Fibroblast of skin of scalp (primary cell): ENCODE measurements around the gene FAM200B.

Experiments used
- DNase-seq: peaks from one replicate; pipeline ENCODE4 v3.0.0-alpha.2; 2013

The FAM200B gene

DNA sequence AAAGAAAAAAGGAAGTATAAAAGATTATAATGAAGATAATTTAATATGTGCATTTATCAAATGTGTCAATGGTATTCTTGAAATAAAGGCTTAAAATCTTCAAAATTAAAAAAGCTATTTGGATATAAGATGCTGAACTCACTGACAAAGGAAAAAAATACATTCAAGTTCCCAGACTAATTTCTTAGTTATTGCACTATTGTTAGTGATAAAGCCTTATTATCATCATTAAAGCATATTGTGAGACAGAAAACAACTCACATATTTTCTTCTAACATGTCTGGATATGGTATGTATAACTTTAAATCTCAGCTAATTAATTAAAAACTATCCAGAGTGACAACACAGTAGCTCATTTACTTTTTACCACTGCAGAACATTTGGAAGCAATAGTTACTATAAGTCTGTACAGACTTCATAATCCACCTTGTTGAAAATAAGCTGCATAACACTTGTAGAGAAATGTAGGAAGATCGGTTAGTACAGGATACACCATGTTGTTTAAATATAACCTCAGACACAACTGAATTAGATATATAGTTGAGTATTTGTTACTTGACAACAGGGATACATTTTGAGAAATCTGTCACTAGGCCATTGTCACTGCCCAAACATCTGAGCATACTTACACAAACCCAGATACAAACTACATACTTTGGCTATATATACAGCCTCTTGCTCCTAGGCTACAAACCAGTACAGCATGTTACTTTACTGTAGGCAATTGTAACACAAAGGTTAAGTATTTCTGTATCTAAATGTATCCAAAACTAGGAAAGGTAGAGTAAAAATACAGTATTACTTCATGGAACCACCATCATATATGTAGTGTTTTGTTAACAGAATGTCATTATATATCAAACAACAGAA, 12.8 kb upstream of the FAM200B start:
- DNase-seq = no peak

DNA sequence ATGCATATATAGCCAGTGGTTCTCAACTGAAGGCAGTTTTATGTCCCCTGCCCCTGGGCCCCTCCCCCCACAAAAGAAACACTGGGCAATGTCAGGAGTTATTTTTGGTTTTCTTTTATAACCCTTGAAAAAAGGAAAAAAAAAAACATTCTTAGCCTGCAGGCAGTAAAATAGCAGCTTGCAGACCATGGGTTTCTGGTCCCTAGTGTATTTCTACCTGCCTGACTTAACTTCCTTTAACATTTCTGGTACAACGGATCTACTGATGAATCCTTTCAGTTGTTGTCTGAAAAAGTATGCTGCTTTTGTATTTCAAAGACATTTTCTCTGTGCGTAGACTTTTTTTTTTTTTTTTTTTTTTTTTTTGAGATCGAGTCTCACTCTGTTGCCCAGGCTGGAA, 11.1 kb upstream of the FAM200B start:
- DNase-seq = no peak

DNA sequence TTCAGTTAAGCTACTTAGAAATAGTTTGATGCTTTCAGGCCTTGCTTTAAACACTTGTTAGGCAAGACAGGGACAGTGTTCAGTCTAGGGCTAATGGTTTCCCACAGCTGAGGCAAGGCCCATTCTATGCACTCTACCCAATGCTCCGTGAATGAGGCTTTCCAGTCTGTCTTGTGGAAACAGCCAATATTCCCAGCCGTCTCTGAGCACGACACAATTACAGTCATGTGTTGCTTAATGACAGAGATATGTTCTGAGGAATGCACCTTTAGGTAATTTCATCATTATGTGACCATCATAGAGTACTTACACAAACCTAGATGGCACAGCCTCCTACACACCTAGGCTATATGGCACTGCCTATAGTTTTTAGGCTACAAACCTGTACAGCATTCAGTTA, 9.5 kb upstream of the FAM200B start:
- DNase-seq = no peak

DNA sequence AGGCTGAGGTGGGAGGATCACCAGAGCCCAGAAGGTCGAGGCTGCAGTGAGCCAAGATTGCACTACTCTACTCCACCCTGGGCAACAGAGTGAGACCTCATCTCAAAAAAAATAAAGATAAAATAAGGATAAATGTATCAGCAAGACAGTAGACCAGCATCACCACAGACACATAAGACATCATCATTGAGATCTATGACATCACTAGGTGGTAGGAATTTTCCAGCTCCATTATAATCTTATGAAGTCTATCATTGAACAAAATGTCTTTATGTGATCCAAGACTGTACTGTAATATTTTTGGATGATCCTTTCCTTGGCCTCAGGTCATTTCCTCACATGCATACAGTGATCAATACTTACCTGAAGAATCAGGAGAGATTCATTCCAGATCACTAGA, 8.3 kb upstream of the FAM200B start:
- DNase-seq = no peak

DNA sequence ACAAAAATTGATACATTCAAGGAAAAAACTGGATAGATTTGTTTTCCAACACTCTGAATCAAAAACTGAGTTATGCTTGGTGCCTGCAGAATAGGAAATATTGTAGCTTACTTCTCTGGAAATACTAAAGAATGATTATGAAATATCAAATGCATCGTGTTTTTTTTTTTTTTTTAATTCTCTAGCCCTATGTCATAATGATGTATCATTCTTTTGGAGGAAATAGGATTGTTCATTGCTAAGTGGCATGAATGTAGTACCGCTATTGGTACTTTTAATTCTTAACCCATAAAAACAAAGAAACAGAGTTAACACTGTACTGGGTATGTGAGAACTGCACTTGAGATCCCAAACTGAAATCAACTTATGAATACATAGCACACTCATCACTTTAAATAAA, 7.6 kb upstream of the FAM200B start:
- DNase-seq = no peak

DNA sequence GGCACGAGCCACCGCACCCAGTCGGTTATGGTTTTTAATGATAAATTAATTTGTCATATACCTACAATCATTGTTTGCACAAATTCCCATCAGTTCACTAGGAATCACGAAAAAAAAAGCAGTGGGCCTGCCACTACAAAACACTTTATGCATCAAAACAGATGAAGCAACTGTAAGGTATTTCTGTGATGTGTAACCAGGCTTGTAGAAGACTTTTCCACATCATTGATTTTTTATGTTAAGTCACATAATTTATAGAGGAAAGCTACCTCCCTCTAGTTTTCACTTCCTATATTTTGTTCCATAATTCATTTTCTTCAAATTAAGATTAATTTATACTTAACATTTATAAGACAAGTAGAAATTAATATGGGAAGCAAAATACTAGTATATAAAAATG, 6.7 kb upstream of the FAM200B start:
- DNase-seq = no peak

DNA sequence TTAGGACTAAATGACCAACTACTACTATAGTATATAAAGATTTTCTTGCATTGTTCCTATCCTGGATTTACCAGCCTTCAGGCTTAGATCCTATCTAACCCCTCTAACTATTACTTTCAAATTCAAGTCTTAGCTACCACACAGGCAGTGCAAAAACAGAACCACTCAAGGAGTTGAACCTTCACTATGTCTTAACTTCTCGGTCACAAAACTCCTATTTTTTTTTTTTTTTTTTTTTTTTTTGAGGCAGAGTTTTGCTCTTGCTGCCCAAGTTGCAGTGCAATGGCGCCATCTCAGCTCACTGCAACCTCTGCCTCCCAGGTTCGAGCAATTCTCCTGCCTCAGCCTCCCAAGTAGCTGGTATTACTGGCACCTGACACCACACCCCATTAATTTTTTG, 6.3 kb upstream of the FAM200B start:
- no peak for DNase-seq

DNA sequence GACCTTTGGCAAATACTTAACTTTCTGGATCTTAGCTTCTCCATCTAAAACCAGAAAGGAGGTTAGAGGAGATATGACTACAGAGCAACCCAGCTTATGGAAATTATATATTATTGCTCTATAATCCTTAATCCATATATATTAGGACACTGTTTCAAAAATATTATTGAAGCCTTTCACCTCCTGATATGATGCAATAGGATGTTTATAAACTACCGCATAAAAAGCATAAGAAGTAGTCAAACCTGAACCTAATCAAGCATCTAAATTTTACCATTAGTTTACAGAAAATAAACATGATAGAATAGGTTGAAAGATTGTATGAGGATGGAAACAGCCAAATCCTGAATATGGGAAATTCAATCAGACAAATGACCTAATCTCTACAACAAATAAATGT, 5.6 kb upstream of the FAM200B start:
- no peak for DNase-seq

DNA sequence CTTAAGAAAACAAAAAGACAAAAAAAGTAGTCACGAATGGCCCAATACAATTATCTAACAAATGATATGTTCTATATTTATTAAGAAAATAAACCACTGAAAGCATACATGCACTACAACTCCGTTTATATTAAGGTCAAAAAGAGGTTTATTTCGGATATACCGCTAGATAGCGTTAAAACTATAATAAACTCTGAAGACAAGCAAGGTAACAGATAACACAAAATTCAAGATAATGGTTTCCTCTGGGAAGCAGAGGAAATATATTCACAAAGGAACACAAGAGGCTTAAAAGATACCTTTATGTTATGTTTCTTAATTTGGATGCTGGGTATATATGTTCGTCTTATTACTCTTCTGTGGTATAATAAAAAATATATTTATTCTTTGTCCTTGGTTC, 4.7 kb upstream of the FAM200B start:
- no peak for DNase-seq

DNA sequence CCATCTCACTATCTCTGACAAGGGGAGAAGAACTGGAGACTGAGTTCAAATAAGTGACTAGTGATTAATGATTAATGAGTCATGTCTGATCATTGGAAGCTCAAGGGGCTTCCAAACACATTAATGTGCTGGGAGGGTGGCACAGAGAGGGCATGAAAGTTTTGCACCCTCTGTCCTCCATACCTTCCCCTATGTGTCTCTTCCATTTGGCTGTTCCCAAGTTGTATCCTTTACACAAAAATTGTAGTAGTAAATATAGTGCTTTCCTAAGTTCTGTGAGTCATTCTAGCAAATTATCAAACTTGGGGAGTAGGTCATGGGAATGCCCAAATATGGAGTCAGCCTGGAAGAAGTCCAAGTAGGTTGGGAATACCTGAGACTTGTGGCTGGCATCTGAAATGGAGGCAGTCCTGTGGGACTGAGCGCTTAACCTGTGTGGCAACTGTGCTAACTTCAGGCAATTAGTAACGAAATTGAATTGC, 4.1 kb upstream of the FAM200B start:
- DNase-seq = no peak

DNA sequence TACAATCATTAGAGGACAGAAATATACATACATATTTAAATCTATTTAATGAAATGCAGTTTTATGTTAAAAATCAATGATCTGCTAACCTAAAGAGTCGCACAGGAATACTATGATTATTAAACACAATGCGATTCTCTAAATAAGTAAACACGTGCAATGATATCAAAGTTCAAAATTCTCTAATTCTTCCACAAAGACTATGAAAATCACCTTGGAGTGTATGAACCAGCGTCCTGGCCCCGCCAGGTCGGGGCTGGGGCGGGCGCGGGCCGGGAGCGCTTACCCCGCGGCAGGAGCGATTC, 608 bp upstream of the FAM200B start:
- no peak for DNase-seq

DNA sequence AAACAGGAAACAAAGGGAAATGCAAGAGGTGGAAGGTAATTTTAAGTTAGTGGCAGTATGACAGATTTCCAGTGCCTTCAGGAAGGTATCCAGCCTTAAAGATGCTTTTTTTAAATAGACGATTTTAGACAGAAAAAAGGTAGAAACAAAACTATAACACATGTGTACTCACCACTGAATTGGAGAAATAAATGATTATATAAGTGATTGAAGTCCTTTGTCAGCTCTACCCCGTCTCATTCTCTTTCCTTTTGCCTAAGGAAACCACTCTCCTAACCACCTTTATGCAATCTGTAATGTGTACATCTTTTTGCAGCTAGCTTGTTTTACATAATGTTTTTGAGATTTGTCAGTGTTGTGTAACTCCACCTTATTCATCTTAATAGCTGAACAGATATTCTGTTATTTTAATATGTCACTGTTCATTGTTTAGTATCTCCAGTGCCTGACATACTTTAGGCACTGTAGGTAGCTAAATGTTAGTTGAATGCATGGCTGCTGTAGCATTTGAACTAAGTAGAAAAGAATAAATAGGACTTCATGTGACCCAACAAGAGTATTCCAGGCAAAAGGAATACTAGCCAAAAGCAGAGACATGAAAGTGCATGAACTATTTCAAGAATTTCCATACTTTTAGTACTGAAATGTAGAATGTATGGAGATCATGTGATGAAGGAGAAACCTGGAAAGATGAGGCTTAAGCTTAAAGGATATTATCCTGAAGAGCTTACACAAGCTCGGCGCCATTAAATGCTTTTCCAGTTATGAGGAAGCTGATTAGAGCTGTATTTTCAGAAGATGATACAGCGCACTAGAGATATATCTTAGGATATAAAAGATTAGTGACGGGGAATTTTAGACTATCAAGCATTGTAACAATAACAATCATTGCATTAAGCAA, 865 bp downstream of the FAM200B start:
- peak; percentile 26 for DNase-seq

DNA sequence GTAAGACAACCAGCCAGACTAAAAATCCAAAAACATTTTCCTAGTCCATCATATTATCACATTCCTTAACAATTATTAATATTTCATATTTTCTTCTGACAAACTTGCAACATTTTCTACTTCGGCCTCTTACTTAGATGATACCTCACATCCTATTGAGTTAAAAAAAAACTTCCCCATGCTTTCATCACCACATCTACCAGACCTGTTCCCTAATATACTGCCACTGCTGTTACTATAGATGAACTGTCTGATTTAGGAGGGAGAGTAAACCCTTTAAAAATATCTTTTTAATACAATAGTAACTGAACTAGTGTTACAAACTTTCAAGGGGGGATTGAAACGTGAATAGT, 1.5 kb downstream of the FAM200B start:
- peak; percentile 27 for DNase-seq

DNA sequence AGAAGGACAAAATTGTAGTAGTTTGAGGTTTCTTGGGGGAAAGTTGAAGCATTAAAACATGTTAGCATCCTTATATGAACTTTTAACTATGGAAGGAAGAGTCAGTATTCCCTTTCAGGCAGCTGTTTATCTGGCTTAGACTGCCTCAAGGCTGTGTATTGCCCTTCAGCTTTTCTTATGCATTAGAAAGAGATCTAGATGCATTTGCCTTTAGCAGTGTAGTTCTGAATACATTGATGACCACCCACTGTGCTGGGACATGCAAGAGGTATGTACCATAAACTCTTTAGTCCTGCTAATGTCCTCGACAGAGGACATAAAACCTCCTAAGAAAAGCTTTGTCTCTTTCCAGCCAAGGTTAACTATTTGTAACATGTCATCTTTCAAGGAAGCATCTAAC, 2.9 kb downstream of the FAM200B start:
- no peak for DNase-seq

DNA sequence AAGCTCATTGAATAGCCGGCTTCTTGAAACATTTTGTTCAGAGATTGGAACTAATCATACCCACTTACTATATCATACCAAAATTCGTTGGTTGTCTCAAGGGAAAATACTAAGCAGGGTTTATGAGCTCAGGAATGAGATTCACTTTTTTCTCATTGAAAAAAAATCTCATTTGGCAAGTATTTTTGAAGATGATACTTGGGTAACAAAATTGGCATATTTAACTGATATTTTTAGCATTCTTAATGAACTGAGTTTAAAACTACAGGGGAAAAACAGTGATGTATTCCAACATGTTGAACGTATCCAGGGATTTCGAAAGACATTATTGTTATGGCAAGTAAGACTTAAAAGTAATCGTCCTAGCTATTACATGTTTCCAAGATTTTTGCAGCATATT, 6.4 kb downstream of the FAM200B start:
- peak; percentile 58 for DNase-seq

DNA sequence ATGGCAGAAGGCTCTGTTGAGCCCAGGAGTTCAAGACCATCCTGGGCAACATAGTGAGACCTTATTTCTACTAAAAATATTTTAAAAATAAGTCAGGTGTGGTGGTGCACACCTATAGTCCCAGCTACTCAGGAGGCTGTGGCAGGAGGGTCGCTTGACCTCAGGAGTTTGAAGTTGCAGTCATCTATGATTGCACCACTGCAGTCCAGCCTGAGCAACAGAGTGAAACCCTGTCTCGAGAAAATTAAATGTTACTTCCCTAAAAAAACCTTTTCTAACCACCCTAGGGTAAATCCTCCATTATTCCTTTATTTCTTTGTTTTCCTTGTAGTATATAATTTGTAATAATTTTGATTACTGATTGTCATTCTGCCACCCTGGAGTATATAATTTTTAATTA, 7.9 kb downstream of the FAM200B start:
- DNase-seq = no peak

DNA sequence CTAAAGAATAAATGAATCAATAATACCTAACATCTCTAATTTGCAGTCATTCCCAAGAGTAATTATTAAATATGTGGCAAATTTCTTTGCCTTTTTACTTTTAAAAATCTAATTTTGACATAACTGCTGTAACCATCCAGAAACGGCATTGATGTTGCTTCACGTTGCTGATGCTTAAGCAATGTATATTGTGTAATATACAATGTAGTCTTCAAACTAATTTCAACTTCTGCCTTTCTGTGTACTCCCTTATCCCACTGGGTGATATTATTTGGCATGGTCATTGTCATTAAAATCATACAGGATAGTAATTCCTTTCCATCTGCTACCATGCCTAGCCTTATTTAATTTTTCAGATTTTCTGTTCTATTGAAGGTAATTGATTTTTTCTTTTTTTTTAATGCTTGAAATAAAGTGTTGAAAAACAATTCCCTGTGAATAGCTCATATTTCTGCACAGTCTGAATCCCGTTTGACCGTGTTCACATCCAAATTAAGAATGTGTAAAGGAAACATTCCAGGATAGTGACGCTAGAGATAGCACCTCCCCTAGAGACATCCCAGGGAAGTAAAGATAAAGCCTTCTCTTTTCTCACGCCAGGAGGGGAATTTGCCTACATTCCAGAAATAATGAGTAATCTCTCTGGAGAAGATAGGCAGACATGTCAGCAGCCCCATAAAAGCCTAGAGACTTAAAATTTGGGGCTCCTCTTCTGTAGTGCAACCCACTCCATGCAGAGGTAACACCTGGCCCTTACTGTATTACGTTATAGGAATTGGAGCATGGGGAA, 8.6 kb downstream of the FAM200B start:
- DNase-seq = peak; percentile 98

DNA sequence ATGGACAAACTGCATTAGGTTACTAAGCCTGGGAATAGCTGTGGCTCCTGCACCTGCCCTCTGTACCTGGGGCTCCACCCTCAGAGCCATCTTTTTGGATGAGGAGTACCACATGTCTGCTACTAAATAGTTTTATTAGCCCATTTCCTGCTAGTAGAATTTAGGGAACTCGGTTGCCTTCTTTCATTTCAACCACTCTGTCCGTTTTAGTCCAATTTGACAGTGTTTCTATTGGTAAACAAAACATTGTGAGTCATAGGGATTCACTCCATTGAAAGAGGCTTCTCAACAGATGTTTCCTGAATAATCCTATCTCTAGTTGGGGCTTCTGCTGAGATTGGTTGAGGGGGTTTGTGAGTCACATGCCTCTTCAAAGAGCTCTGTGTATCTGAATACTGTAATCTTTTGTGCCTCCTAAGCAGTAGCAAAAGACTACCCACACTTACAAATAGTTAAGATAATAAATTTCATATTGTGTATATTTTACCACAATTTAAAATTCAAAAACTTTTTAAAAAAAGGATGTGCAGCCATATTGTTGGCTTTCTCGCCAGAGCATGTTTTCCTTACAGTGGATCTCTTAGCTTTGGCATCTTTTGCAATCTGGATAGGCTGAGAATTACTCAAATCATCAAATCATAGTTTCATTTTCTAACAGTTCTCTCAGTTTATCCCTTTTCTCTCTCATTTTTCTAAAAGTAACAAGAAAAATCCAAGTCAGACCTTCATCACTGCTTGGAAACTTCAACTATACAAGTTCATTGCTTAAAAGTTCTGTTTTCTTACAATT, 9.9 kb downstream of the FAM200B start:
- peak; percentile 74 for DNase-seq

DNA sequence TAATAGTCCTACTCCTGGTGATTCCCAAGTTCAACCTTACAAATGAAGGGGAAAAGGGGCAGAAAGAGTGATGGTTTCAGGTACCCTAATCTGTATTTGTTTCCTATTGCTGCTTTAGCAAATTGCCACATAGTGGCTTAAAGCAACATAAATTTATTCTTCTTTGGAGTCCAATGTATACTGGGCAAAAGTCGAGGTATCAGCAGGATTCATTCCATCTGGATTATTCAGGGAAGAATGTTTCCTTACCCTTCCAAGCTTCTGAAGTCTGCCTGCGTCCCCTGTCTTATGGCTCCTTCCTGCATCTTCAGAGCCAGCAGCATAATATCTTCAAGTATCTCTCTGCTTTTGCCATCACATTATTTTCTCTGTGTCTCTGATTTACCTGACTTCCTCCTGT, 11.0 kb downstream of the FAM200B start:
- DNase-seq = peak; percentile 58

DNA sequence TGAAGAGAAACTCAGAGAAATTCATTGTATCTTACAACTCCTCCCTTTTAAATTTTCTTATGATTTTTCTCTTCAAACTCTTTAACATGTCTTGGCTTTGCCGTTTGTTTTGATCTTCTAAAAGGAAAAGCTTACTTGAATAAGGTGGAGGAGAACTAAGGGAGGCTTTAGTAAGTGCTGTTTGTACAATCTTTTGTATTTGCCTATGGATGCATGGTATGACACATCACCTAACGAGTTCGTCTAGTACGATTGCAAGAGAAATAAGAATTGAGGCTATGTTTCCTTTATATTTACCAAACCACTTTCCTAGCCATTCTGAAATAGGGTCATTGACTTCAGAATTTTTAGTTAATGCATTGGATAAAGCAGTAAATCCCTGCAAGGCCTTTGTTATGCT, 12.8 kb downstream of the FAM200B start:
- no peak for DNase-seq

DNA sequence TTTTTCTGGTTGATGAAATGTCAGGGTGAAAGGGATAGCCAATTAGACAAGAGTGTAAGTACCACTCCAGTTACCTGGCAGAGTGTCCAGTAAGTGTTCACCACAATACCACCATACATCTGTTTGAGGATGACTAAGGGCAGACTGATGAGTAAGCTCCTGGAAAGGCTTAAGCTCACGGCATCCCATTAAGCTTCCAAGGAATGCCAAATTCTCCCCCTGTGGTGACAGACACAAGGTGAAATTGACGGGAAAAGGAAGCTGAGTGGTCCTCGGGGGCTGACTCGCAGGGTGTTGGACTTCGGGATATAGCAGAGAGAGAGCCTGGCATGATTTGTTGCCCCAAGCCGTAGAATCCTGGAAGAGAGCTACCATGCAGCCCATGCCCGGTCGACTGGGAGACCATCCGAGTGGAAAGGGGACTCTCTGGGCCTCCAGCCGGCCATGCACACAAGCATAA, 13.6 kb downstream of the FAM200B start:
- peak; percentile 96 for DNase-seq

DNA sequence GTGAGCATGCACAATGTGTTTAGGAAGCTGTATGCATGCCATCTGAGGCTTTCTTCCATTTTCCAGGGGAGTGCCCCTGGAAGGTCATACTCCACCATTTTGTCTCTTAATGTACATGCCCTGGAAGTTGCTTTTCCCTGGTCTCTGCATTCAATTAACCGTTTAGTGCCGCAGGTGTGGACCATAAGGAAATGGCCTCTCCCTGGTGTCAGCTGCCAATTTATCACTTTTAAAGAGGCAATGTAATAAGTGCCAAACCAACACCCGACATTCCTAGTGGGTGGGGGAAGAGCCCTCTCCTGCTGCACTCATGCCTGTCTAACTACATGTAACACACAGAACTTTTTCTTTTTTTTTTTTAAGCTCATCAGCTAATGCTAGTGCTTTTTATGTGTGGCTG, 14.1 kb downstream of the FAM200B start:
- DNase-seq = no peak
